GM18499 (cell line): ENCODE data around the gene APEH.
"Not testable (repeated sequence)": the region's sequence is repeated elsewhere in the genome, so short reads cannot be mapped to it uniquely, and the experiment has no call there.

Experiments used
- ATAC-seq: cut with Tn5 transposase; IDR thresholded peaks from one replicate; pipeline ENCODE4 v1.9.1; 2021; ENCODE audit warnings: moderate number of reproducible peaks; ENCODE audit not compliant: insufficient read depth, unreplicated experiment

APEH gene

GRCh38 chr3:49666592-49666991, 7.6 kb upstream of the APEH start:
- ATAC-seq: no peak

- no peak for ATAC-seq
These were observed 6.3 kb upstream of the APEH start for GRCh38 chr3:49667701-49668413.

GRCh38 chr3:49668414-49668797, 5.7 kb upstream of the APEH start:
- ATAC-seq: no peak

- no peak for ATAC-seq
These were observed 5.3 kb upstream of the APEH start for GRCh38 chr3:49668861-49669260.

GRCh38 chr3:49669352-49669751, 4.8 kb upstream of the APEH start:
- no peak for ATAC-seq

- ATAC-seq: no peak
These were observed 3.2 kb upstream of the APEH start for GRCh38 chr3:49670940-49671290.

GRCh38 chr3:49671291-49672288, 2.6 kb upstream of the APEH start:
- no peak for ATAC-seq

GRCh38 chr3:49673121-49673714, 933 bp upstream of the APEH start:
- no peak for ATAC-seq

- peak; percentile 16 for ATAC-seq
These were observed 389 bp downstream of the APEH start for GRCh38 chr3:49674497-49674983.

GRCh38 chr3:49675912-49676311, 1.8 kb downstream of the APEH start:
- no peak for ATAC-seq

GRCh38 chr3:49680493-49681231, 6.5 kb downstream of the APEH start:
- ATAC-seq: no peak

- ATAC-seq: no peak
These were observed 7.0 kb downstream of the APEH start for GRCh38 chr3:49681232-49681522.

- no peak for ATAC-seq
These were observed 7.4 kb downstream of the APEH start for GRCh38 chr3:49681543-49681942.

- ATAC-seq: no peak
These were observed 9.0 kb downstream of the APEH start for GRCh38 chr3:49683162-49683561.

- ATAC-seq: not testable (repeated sequence)
These were observed 10.3 kb downstream of the APEH start for GRCh38 chr3:49684453-49684852.

- ATAC-seq: not testable (repeated sequence)
These were observed 11.0 kb downstream of the APEH start for GRCh38 chr3:49685103-49685502.

- not testable (repeated sequence) for ATAC-seq
These were observed 11.7 kb downstream of the APEH start for GRCh38 chr3:49685846-49686245.

- not testable (repeated sequence) for ATAC-seq
These were observed 12.2 kb downstream of the APEH start for GRCh38 chr3:49686346-49686745.

GRCh38 chr3:49686769-49687423, 12.7 kb downstream of the APEH start:
- not testable (repeated sequence) for ATAC-seq

GRCh38 chr3:49687424-49687795, 13.3 kb downstream of the APEH start:
- not testable (repeated sequence) for ATAC-seq
